Spinal cord (tissue), 10 donors: ENCODE measurements around the gene PLGLB1. TPM values are rescaled to one million over a fixed set of nuclear protein-coding genes. Genes with fewer than 3 reads are reported as not detected.
"Not testable (repeated sequence)": the region's sequence is repeated elsewhere in the genome, so short reads cannot be mapped to it uniquely, and the experiment has no call there.

ENCODE experiments used
- DNase-seq, 6 donors: peaks; one replicate each; pipeline versions ENCODE4 v3.0.0 to v3.0.0-alpha.2; 2013 to 2015; ENCODE audit warnings: low spot score in 6 of 6, low read depth in 4 of 6
- H3K27ac ChIP-seq: one replicate; pipeline ENCODE4 v1.5.1; 2013; ENCODE audit warnings: low read depth, low read length, control low read depth
- H3K27me3 ChIP-seq: one replicate; pipeline ENCODE4 v1.6.1; 2013; ENCODE audit warnings: low read length; ENCODE audit not compliant: control insufficient read depth, insufficient read depth
- H3K36me3 ChIP-seq: one replicate; pipeline ENCODE4 v1.6.1; 2013; ENCODE audit warnings: low read length; ENCODE audit not compliant: control insufficient read depth, insufficient read depth
- H3K4me1 ChIP-seq: one replicate; pipeline ENCODE4 v1.6.1; 2013; ENCODE audit warnings: low read length; ENCODE audit not compliant: control insufficient read depth, insufficient read depth
- H3K4me3 ChIP-seq: one replicate; pipeline ENCODE4 v1.5.1; 2013; ENCODE audit warnings: low read depth, low read length, control low read depth
- H3K9me3 ChIP-seq: one replicate; pipeline ENCODE4 v1.6.1; 2013; ENCODE audit warnings: low read length; ENCODE audit not compliant: control insufficient read depth, insufficient read depth
- WGBS: methylation state at CpG from one replicate; pipeline ENCODE4 v1.1.5; 2013; ENCODE audit warnings: missing lambda C conversion rate; ENCODE audit not compliant: insufficient coverage; 5-methylcytosine and 5-hydroxymethylcytosine counted together
- polyA plus RNA-seq, 2 donors: library from polyadenylated mRNA; unstranded; fragments of 120-200 nt; gene quantifications; one replicate each; pipeline ENCODE4 v1.2.1, GENCODE V29; 2013; ENCODE audit not compliant: insufficient read length in 2 of 2
- small RNA-seq: library from RNA; depleted of rRNA; stranded (forward); fragments of <200 nt; gene quantifications from one replicate; pipeline ENCODE3, GENCODE V24; 2014; ENCODE audit warnings: low replicate concordance
- total RNA-seq, 2 donors: library from RNA; depleted of rRNA in 1 of 2; stranded (reverse); fragments of 120-200 nt in 1 of 2; fragments of >200 nt in 1 of 2; gene quantifications; one replicate each; pipeline versions ENCODE4 v1.2.3 to v1.2.4, GENCODE V29; 2013 to 2014
- donor health status: healthy.

PLGLB1 gene
- total and polyA plus RNA-seq, 4 donors, result 4.5 to 24.4 (median 11.4) TPM

DNA sequence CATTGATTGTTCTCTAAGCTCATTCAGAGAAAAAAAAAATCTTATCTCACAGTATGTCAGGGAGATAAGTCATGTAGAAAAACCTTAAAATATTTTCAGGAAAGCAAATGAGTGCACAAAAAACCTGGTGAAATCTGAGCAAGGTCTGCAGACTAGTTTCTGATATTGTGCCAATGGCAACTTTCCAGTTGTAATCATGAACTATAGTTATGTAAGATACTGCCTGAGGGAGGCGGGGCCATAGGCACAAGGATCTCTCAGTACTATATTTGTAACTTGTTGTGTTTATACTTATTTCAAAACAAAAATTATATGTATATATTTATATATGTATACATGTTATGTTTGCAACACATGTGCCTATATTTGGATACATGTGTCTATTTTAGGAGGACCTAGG is 5.2 kb upstream of the PLGLB1 start:
- WGBS, result no CpG with 5 or more reads among the region's 1 CpG
- not testable (repeated sequence) for H3K4me1 ChIP-seq, DNase-seq, H3K27me3 ChIP-seq, H3K9me3 ChIP-seq, H3K4me3 ChIP-seq, H3K36me3 ChIP-seq, H3K27ac ChIP-seq

DNA sequence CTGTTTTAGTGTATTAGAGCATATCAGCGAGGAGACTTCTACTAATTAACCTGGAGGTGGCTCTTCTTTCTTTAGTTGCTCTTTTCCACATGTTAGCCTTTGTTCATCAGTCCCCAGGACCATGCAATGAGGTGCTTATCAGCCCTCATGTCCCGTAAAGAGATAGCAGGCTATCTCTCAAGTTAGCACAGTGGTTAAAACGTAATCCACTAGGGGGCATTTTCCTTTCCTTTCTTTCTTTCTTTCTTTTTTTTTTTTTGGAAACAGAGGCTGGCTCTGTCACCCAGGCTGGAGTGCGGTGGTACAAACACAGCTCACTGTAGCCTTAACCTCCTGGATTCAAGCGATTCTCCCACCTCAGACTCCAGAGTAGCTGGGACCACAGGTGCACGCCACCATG is 4.3 kb upstream of the PLGLB1 start:
- H3K27ac ChIP-seq, DNase-seq, H3K36me3 ChIP-seq, H3K9me3 ChIP-seq, H3K4me1 ChIP-seq, H3K27me3 ChIP-seq, H3K4me3 ChIP-seq: not testable (repeated sequence)
- WGBS, result no CpG with 5 or more reads among the region's 6 CpGs

DNA sequence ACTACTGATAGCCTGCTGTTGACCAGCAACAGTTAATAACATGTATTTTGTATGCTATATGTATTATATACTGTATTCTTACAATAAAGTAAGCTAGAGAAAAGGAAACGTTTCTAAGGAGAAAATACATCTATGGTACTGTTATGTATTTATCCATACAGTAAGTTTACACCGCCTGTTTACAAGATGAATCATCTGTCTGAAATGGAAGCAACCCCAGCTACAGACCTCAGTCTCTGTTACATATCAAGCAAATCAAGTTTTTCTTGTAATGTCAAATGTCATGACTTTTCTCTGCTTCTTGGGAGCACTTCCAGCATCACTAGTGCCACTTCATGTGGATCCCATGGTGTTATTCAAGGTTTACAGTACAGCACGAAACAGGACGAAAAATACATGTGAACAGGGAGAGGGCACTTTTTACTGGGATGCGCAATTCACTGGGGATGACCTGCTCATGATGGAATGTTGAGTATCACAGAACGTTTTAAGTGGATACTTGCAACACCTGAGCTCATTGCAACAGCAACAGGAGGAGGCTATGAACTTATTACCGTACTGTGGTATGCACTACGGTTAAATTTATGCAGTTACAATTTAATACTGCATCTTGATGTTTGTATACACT is 2.5 kb upstream of the PLGLB1 start:
- H3K4me3 ChIP-seq, H3K27ac ChIP-seq, H3K4me1 ChIP-seq, H3K27me3 ChIP-seq, H3K9me3 ChIP-seq, DNase-seq, H3K36me3 ChIP-seq: not testable (repeated sequence)
- no CpG with 5 or more reads among the region's 8 CpGs for WGBS

DNA sequence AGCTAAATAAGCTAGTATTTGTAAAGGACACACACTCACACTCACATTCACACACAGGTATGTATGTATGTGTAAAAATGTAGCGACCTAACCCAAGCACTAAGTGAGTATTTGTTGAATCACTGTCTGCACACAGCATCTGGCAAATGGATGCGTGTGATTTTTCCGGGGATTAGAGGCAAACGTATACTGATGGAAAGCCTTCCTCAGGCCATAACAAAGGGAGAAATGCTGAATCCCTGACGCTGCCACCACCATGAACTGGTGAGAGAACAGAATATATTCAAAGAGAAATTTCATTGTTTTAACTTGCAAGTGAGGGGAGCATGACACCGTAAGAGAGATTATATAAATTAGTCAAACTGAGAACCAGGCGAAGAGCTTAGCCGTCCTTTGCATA is 601 bp downstream of the PLGLB1 start:
- no CpG with 5 or more reads among the region's 8 CpGs for WGBS
- H3K9me3 ChIP-seq, H3K4me3 ChIP-seq, H3K27ac ChIP-seq, H3K36me3 ChIP-seq, H3K4me1 ChIP-seq, H3K27me3 ChIP-seq, DNase-seq: not testable (repeated sequence)

DNA sequence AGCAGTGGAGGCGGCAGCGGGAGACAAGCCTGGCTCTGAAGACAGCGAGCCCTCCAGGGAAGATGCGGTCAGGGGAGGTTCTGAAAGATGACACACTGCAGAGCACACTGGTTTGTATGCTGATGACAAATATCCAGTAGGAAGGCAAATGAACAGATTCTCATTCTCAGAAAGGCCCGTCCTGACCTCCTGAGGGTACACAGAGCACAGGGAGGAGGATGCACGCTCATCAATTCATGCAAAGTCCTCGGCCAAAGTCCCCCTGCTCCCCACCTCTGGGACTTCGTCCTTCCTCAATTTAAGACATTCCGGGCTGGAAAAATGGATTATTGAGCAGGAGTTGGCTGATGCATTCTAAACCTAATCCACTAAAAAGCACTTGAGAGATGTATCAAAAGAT is 2.6 kb downstream of the PLGLB1 start:
- not testable (repeated sequence) for H3K36me3 ChIP-seq, H3K4me3 ChIP-seq, H3K9me3 ChIP-seq, H3K4me1 ChIP-seq, DNase-seq, H3K27me3 ChIP-seq, H3K27ac ChIP-seq
- WGBS, result 100% methylated on average over 4 of the region's 9 CpGs

DNA sequence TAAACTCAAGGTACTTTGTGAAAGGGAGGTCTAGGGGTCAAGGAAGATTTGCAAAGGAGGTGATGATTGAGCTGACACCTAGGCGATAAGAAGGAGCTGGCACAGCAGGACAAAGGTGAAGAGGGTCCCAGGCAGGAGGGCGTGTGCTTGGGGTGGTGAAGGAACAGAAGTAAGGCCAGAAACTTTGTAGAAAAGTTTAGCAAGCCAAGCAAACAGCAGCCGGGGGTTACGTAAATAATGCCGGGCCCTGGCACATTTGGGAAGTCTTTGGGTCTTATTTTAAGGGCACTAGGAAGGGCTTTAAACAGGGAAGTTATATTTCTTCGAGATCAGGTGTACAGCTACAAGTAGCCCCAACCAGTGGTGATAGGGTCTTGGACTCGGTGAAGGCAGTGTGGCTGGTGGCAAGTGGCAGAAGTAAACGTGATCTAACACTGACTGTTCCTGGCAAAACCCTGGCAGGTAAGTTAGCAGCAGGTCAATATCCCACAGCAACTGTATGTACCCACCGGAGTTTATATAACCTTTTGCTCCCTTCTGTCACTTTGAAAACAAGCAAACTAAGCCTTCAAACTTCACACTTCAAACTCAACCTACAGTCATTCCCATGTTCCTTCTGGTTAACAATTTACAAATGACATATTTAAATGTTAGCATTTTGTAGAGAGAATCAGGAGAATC is 7.0 kb downstream of the PLGLB1 start:
- DNase-seq, H3K4me3 ChIP-seq, H3K27ac ChIP-seq, H3K36me3 ChIP-seq, H3K27me3 ChIP-seq, H3K4me1 ChIP-seq, H3K9me3 ChIP-seq: not testable (repeated sequence)
- WGBS, result no CpG with 5 or more reads among the region's 9 CpGs

DNA sequence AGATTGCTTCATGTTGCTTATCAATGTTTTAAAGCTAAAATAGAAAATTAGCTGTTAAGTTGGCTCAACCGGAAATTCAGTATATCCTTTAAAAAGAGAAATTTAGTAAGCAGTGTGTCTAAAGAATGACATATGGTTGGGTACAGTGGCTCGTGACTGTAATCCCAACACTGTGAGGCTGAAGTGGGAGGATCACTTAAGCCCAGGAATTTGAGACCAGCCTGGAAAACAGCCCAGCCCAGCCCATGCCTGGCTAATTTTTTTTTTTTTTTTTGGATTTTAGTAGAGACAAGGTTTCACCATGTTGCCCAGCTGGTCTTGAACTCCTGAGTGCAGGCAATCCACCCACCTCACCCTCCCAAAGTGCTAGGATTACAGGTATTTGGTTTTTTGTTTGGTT is 17.2 kb downstream of the PLGLB1 start:
- not testable (repeated sequence) for H3K27ac ChIP-seq, H3K27me3 ChIP-seq, H3K9me3 ChIP-seq, H3K4me1 ChIP-seq, H3K4me3 ChIP-seq, DNase-seq, H3K36me3 ChIP-seq
- no CpG with 5 or more reads among the region's 2 CpGs for WGBS

Small RNA genes within 50 kb of the gene (small RNA-seq; reads per million reads assigned to genes)
- not detected for gene AC125232.1

Other genes with a start within 250 kb of the PLGLB1 start
- gene CD8A, start 230.9 kb downstream of the PLGLB1 start, total RNA-seq, result 1 to 10 TPM in 1 of 2 donors, under 1 TPM in 1; 0.88 to 1.4 TPM
- 1 to 10 TPM; 3.9 to 4.2 TPM for gene CD8A, start 230.9 kb downstream of the PLGLB1 start, polyA plus RNA-seq
- gene CD8B, start 160.0 kb downstream of the PLGLB1 start, total RNA-seq, result 1 to 10 TPM; 1.5 to 2.4 TPM
- 1 to 10 TPM; 2.7 to 3.5 TPM for gene CD8B, start 160.0 kb downstream of the PLGLB1 start, polyA plus RNA-seq
- gene RGPD1, start 79.7 kb downstream of the PLGLB1 start, total RNA-seq, result 1 to 10 TPM; 3.7 to 6.1 TPM
- gene RGPD1, start 79.7 kb downstream of the PLGLB1 start, polyA plus RNA-seq, result 1 to 10 TPM; 1.5 to 2.6 TPM